Body of pancreas (tissue), 4 donors: ENCODE data around the gene KLHDC4.

ENCODE experiments used
- POLR2A ChIP-seq, 3 donors: fragments of 450-650 bp; IDR thresholded peaks; one replicate each; pipeline ENCODE4 v1.6.1; 2016; ENCODE audit warnings: antibody characterized with exemption in 3 of 3, mild to moderate bottlenecking in 2 of 3
- TF ChIP-seq, protein P1 (sequence below), 7 experiments: fragments of 450-650 bp in 4 of 7; fragments of 200-600 bp in 3 of 7; sonication (generic) in 3 of 7; IDR thresholded peaks; one replicate each; pipeline ENCODE4 v1.5.1; 2016 to 2019; ENCODE audit warnings: antibody characterized with exemption in 7 of 7

DNA sequence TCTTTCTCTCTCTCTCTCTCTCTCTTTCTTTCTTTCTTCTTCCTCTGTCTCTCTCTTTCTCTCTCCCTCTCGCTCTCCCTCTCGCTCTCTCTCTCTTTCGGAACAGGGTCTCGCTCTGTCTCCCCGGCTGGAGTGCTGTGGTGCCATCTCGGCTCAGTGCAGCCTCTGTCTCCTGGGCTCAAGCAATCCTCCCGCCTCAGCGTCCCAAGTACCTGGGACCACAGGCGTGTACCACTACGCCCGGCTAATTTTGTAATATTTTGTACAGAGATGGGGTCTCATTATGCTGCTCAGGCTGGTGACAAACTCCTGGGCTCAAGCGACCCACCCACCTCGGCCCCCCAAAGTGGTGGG lies 12.7 kb upstream of the KLHDC4 start:
- TF ChIP-seq, protein P1, sequence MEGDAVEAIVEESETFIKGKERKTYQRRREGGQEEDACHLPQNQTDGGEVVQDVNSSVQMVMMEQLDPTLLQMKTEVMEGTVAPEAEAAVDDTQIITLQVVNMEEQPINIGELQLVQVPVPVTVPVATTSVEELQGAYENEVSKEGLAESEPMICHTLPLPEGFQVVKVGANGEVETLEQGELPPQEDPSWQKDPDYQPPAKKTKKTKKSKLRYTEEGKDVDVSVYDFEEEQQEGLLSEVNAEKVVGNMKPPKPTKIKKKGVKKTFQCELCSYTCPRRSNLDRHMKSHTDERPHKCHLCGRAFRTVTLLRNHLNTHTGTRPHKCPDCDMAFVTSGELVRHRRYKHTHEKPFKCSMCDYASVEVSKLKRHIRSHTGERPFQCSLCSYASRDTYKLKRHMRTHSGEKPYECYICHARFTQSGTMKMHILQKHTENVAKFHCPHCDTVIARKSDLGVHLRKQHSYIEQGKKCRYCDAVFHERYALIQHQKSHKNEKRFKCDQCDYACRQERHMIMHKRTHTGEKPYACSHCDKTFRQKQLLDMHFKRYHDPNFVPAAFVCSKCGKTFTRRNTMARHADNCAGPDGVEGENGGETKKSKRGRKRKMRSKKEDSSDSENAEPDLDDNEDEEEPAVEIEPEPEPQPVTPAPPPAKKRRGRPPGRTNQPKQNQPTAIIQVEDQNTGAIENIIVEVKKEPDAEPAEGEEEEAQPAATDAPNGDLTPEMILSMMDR (IDR thresholded peaks at IDR 0.05) = no peak
- TF ChIP-seq POLR2A (IDR thresholded peaks at IDR 0.05) = no peak
